GM21381 (cell line): Measurements from ENCODE around the gene ZSWIM3.

Experiments
- ATAC-seq: cut with Tn5 transposase; IDR thresholded peaks from one replicate; pipeline ENCODE4 v1.9.1; 2021; ENCODE audit warnings: mild to moderate bottlenecking, moderate library complexity; ENCODE audit not compliant: unreplicated experiment

The ZSWIM3 gene

DNA sequence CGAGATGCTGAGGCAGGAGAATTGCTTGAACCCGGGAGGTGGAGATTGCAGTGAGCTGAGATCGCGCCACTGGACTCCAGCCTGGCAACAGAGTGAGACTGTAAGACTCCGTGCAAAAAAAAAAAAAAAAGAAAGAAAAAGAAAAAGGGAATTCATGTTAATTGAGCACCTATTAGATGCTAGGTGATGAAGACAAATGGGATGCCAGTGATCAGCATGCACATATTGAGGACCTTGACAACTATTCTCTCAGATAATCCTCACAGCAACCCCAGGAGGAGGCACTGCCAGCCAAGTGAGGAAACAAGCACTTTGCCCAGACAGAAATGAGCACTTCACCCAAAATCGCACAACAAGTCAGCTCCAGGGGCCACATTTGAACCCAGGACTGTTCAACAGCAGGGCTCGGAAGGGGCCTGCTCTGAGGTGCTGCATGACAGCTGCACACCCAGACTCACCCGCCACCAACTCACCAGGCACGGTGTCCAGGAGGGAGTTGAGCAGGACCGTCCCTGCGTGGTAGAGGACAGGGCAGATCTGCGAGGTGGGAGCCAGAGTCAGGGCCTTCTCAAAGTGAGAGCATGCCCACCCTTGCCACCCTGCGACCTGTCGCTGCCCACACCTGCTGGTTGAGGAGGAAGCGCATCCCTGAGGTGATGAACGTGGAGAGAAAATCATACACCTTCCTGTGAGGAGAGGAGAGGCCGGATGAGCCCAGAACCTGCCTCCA is 50.0 kb downstream of the ZSWIM3 start:
- no peak for ATAC-seq

- ATAC-seq, result no peak
These were observed 50.7 kb downstream of the ZSWIM3 start for GRCh38 chr20:45908084-45908483.

GRCh38 chr20:45909336-45909808 is 52.0 kb downstream of the ZSWIM3 start:
- ATAC-seq, result no peak

DNA sequence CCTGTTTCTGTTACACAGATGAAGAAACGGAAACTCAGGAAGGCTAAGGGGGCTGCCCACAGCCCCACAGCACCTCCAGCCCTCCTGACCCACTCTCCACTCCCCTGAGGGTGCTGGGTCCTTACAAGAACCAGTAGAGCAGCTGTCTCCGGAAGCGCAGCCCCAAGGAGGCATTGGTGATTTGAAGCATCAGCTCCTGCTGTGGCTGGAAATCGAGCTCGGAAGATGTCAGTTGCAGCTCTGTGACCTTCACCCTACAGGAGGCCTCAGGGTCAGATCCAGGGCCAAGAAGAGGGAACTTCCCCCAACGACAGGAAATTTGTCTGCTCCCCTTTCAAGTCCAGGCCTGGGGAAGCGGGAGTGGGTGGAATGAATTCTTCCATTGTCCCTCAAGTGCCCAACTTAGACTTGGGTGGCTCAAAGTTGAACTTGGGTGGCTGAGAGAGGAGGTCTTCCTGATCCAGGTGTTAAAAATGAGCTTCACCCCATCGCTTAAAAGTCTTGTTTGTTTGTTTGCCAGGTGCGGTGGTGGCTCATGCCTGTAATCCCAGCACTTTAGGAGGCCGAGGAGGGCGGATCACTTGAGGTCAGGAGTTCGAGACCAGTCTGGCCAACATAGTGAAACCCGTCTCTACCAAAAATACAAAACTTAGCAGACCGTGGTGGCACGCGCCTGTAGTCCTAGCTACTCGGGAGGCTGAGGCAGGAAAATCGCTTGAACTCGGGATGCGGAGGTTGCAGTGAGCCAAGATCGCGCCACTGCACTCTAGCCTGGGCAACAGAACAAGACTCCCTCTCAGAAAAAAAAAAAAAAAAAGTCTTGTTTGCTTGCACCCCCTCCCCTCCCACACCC is 52.6 kb downstream of the ZSWIM3 start:
- no peak for ATAC-seq

DNA sequence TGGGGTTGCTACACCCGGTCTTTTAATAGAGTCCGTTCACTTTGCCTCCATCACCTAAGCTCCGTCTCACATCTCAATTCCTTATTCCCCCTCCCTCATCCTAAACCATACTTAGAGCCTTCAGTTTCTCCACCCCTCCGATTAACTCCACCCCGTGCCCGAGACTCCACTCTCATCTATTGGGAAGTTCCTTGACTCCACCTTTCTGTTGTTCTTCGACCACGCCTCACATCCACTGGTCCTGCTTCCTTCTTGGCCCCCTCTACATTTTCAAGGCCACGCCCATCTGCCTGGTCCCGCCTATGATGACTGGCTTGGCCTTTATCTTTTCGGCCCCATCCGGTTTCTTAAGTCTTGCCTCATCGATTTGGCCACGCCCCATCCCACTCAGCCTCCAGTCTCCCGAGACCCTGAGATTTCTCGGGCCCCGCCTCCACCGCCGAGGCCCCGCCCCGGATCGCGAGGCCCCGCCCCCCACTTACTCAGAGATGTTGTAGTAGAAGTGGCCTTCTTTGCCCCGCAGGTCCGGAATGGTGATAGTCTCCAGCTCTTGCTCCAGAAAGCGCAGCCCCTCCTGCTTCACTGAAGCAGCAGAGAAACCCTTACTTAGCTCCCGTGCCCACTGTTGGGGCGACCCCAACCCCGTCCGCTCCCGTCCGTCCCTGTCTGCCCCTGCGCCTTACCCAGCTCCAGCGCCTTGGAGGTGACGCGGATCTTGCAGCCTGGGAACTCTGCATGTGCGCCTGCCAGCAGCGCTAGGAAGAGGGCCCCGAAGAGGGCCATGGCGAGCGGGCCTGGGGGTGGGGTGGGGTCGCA is 53.5 kb downstream of the ZSWIM3 start:
- peak; percentile 88 for ATAC-seq

GRCh38 chr20:45911486-45912343 is 54.3 kb downstream of the ZSWIM3 start, which contains the start of gene PLTP:
TSS of gene PLTP (minus strand) at chr20:45912155. CDS start at chr20:45911452, 703 bp downstream.
- ATAC-seq, result no peak

- ATAC-seq, result no peak
These were observed 54.9 kb downstream of the ZSWIM3 start for GRCh38 chr20:45912344-45912682.

DNA sequence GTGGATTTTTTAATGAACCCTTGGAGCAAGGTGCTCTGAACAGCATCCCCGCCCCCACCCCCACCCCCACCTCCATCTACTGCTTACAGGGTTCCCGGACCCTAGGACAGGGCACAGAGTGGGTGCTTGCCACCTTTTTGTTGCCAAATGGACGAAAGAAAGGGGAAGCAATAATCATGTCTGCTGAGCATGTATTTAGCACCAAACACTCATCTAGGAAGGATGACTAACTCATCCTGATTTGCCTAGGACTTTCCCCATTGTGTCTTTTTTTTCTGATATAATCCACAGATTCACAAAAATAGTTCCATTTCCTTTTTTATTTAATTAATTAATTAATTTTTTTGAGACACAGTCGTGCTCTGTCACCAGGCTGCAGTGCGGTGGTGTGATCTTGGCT is 55.7 kb downstream of the ZSWIM3 start:
- no peak for ATAC-seq

- no peak for ATAC-seq
These were observed 60.4 kb downstream of the ZSWIM3 start for GRCh38 chr20:45917790-45918141.

- ATAC-seq, result no peak
These were observed 60.8 kb downstream of the ZSWIM3 start for GRCh38 chr20:45918182-45918737.

DNA sequence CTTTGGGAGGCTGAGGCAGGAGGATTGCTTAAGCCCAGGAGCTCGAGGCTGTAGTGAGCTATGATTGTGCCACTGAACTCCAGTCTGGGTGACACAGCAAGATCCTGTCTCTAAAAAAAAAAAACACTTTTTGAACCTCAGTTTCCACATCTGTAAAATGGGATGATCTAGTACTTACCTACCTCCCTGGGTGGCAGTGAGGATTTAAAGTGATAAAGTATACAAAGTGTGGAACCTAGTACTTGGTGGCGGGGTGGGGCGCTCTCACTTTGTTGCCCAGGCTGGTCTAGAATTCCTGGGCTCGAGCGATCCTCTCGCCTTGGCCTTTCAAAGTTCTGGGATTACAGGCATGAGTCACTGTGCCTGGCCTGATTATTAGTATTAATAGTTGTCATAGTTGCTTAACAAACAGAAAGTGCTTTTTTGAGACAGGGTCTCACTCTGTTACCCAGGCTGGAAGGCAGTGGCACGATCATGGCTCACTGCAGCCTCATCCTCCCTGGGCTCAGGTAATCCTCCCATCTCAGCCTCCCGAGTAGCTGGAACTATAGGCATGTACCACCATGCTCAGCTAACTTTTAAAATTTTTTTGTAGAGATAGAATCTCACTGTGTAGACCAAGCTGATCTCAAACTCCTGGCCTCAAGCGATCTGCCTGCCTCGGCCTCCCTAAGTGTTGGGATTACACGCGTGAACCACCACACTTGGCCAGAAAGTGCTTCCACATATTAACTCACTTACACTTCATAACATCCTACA is 61.5 kb downstream of the ZSWIM3 start:
- no peak for ATAC-seq

- no peak for ATAC-seq
These were observed 62.4 kb downstream of the ZSWIM3 start for GRCh38 chr20:45919542-45920399.

DNA sequence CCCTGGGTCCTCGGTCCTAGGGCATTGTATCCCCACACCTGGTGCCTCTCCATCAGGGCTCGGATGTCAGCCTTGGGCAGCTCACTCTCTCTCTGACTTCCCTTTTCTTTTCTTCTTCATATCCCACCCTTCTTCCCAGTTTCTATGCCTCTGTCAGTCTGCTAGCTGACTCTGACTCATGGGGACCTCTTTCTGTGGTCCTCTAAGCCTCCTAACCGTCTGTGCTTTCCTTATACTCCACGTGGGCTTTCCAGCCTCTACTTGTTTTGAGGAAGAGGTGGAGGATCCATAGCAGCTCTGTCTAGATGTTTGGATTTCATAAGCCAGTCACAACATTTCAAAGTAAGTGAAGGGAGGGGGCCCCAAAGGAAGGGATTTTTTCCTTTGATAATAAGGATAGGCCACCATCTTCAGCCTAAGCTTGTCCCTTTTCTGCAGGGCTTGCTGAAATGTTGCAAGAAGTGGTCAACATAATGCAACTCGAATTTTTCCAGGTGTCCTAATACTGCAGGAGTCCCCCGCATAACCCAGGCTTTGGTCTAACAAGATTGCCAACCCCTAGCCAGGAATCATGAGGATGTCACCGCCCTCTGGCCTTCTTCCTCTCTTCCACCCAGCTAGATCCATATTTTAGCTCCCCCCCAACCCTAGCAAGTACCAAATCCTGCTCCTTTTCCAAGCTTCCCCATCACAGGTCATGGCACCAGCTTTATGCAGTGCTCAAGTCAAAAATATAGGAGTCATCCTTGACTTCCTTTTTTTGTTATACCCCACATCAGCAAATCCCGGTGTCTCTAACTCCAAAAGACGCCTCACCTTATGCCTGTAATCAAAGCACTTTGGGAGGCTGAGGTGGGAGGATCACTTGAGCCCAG is 63.3 kb downstream of the ZSWIM3 start:
- ATAC-seq, result no peak

DNA sequence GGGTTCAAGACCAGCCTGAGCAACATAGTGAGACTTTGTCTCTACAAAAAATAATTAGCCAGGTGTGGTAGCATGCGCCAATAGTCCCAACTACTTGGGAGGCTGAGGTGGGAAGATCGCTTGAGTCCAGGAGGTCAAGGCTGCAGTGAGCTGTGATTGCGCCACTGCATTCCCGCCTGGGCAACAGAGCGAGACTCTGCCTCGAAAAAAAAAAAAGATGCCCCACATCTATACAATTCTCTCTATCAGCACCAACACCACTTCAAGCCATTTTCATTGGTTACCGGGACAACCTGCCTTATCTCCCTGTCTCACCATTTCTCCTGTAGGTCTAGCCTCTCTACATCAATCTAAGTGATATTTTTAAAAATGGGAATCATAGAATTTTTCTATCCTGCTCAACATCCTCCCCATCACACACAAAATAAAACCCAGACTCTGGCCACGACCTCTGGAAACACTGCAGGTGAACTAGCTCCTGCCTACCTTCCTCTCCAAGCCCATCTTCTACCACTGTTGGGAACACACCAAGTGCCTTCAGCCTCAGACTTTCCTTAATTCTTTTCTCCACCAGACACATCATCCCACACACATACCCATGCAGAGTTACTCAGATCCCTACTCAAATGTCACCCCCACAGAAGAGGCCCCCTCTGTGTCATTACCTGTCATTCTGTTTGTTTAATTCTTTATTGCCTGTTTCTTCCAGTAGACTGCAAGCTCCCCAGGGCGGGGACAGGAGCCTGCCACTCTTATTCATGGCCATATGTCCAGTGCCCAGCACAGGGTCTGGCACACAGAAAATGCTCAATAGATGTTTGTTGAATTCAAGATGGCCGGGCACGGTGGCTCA is 64.1 kb downstream of the ZSWIM3 start:
- ATAC-seq, result no peak

GRCh38 chr20:45924391-45925261 is 67.2 kb downstream of the ZSWIM3 start:
- no peak for ATAC-seq
